H9 (cell line): ENCODE data around the gene CKMT2. TPM values are rescaled to one million over a fixed set of nuclear protein-coding genes. Genes with fewer than 3 reads are reported as not detected.

Experiments used
- DNase-seq: peaks from one replicate; pipeline ENCODE4 v3.0.0-alpha.2; 2017
- H2AFZ ChIP-seq: one replicate; pipeline ENCODE4 v1.6.1; 2013; ENCODE audit warnings: mild to moderate bottlenecking, low read length, control low read depth, moderate library complexity
- H2AK5ac ChIP-seq: 2 replicates; pipeline ENCODE4 v1.6.1; 2013; ENCODE audit warnings: low read length, control low read depth, mixed read lengths; ENCODE audit not compliant: insufficient read length
- H2BK120ac ChIP-seq: one replicate; pipeline ENCODE4 v1.6.1; 2013; ENCODE audit warnings: low read depth, mild to moderate bottlenecking, low read length, control low read depth, inconsistent platforms; ENCODE audit not compliant: poor library complexity, severe bottlenecking
- H2BK12ac ChIP-seq: 2 replicates; pipeline ENCODE4 v1.6.1; 2013; ENCODE audit warnings: low read length, control low read depth, mixed read lengths, low read depth; ENCODE audit not compliant: insufficient read length
- H2BK15ac ChIP-seq: 2 replicates; pipeline ENCODE4 v1.6.1; 2013; ENCODE audit warnings: low read depth, low read length, control low read depth
- H2BK20ac ChIP-seq: one replicate; pipeline ENCODE4 v1.6.1; 2013; ENCODE audit warnings: low read depth, mild to moderate bottlenecking, low read length, control low read depth, inconsistent platforms; ENCODE audit not compliant: poor library complexity, severe bottlenecking
- H2BK5ac ChIP-seq: 2 replicates; pipeline ENCODE4 v1.6.1; 2013; ENCODE audit warnings: low read length, control low read depth, mixed read lengths; ENCODE audit not compliant: insufficient read length
- H3K14ac ChIP-seq: 2 replicates; pipeline ENCODE4 v1.6.1; 2013; ENCODE audit warnings: low read length, control low read depth; ENCODE audit not compliant: insufficient read depth
- H3K18ac ChIP-seq: 2 replicates; pipeline ENCODE4 v1.6.1; 2013; ENCODE audit warnings: low read depth, mild to moderate bottlenecking, mixed read lengths, low read length, control low read depth; ENCODE audit not compliant: insufficient read length
- H3K23ac ChIP-seq: 2 replicates; pipeline ENCODE4 v1.6.1; 2013; ENCODE audit warnings: low read length, control low read depth, mixed read lengths, low read depth; ENCODE audit not compliant: insufficient read length
- H3K23me2 ChIP-seq: 2 replicates; pipeline ENCODE4 v1.6.1; 2013; ENCODE audit warnings: low read depth, mild to moderate bottlenecking, mixed read lengths, low read length, control low read depth; ENCODE audit not compliant: insufficient read length, poor library complexity, severe bottlenecking
- H3K27ac ChIP-seq: 2 replicates; pipeline ENCODE4 v1.5.1; 2013; ENCODE audit warnings: low read length, control low read depth, mixed read lengths, low read depth; ENCODE audit not compliant: insufficient read length
- H3K27me3 ChIP-seq: 2 replicates; pipeline ENCODE4 v1.6.1; 2013; ENCODE audit warnings: low read length, control low read depth, inconsistent platforms; ENCODE audit not compliant: insufficient read depth
- H3K4ac ChIP-seq: 2 replicates; pipeline ENCODE4 v1.6.1; 2013; ENCODE audit warnings: low read depth, mild to moderate bottlenecking, control low read depth, inconsistent platforms, low read length, moderate library complexity
- H3K4me1 ChIP-seq: 2 replicates; pipeline ENCODE4 v1.6.1; 2013; ENCODE audit warnings: low read length, control low read depth, inconsistent platforms; ENCODE audit not compliant: insufficient read depth
- H3K4me2 ChIP-seq: 2 replicates; pipeline ENCODE4 v1.6.1; 2013; ENCODE audit warnings: low read length, control low read depth, mixed read lengths; ENCODE audit not compliant: insufficient read length, insufficient read depth
- H3K56ac ChIP-seq: 2 replicates; pipeline ENCODE4 v1.6.1; 2013; ENCODE audit warnings: low read depth, mild to moderate bottlenecking, mixed read lengths, low read length, control low read depth; ENCODE audit not compliant: insufficient read length
- H3K79me1 ChIP-seq: 2 replicates; pipeline ENCODE4 v1.6.1; 2013; ENCODE audit warnings: low read depth, mild to moderate bottlenecking, moderate library complexity, low read length, control low read depth, inconsistent platforms; ENCODE audit not compliant: insufficient read depth, poor library complexity, severe bottlenecking
- H3K79me2 ChIP-seq: 2 replicates; pipeline ENCODE4 v1.6.1; 2013; ENCODE audit warnings: low read length, control low read depth, inconsistent platforms; ENCODE audit not compliant: insufficient read depth
- H3K9ac ChIP-seq: 2 replicates; pipeline ENCODE4 v1.6.1; 2013; ENCODE audit warnings: low read length, control low read depth, mixed read lengths; ENCODE audit not compliant: insufficient read length; ENCODE audit errors: extremely low read depth
- H3K9me3 ChIP-seq: one replicate; pipeline ENCODE4 v1.6.1; 2013; ENCODE audit warnings: low read depth, low read length, inconsistent platforms; ENCODE audit not compliant: control insufficient read depth
- H3T11ph ChIP-seq: one replicate; pipeline ENCODE4 v1.6.1; 2013; ENCODE audit warnings: mild to moderate bottlenecking, low read length, control low read depth, inconsistent platforms
- H4K20me1 ChIP-seq: one replicate; pipeline ENCODE4 v1.6.1; 2013; ENCODE audit not compliant: control insufficient read depth, insufficient read length, insufficient read depth
- H4K5ac ChIP-seq: 2 replicates; pipeline ENCODE4 v1.6.1; 2013; ENCODE audit warnings: low read depth, mild to moderate bottlenecking, mixed read lengths, low read length, control low read depth; ENCODE audit not compliant: insufficient read length
- H4K8ac ChIP-seq: replicated peaks from 2 replicates; pipeline ENCODE4 v1.6.1; 2013; ENCODE audit warnings: low read length, control low read depth, mixed read lengths, low read depth; ENCODE audit not compliant: insufficient read length
- H4K91ac ChIP-seq: 2 replicates; pipeline ENCODE4 v1.6.1; 2013; ENCODE audit warnings: low read depth, mild to moderate bottlenecking, moderate library complexity, mixed read lengths, low read length, control low read depth; ENCODE audit not compliant: insufficient read length
- H3K27ac Mint-ChIP-seq, 3 experiments: 2 replicates in 2 of 3; 3 replicates in 1 of 3; pipeline ENCODE4 v1.8.0; 2020 to 2021; ENCODE audit warnings: mixed read lengths in 3 of 3, mild to moderate bottlenecking in 1 of 3, moderate library complexity in 1 of 3
- H3K27me3 Mint-ChIP-seq: 2 replicates; pipeline ENCODE4 v1.8.0; 2021; ENCODE audit warnings: low read depth, mild to moderate bottlenecking, moderate library complexity, mixed read lengths
- H3K36me3 Mint-ChIP-seq, 3 experiments: 2 replicates in 2 of 3; 3 replicates in 1 of 3; pipeline ENCODE4 v1.8.0; 2020 to 2021; ENCODE audit warnings: low read depth in 3 of 3, mixed read lengths in 3 of 3; ENCODE audit not compliant: insufficient read depth in 1 of 3
- H3K4me1 Mint-ChIP-seq, 2 experiments: 2 replicates each; pipeline ENCODE4 v1.8.0; 2020; ENCODE audit warnings: mixed read lengths in 2 of 2
- H3K4me3 Mint-ChIP-seq, 2 experiments: 2 replicates in 1 of 2; 3 replicates in 1 of 2; pipeline ENCODE4 v1.8.0; 2020 to 2021; ENCODE audit warnings: mild to moderate bottlenecking in 2 of 2, mixed read lengths in 2 of 2, moderate library complexity in 1 of 2
- H3K9me3 Mint-ChIP-seq, 2 experiments: 2 replicates in 1 of 2; 3 replicates in 1 of 2; pipeline ENCODE4 v1.8.0; 2020; ENCODE audit warnings: mild to moderate bottlenecking in 2 of 2, mixed read lengths in 2 of 2, moderate library complexity in 1 of 2
- WGBS: extraction: QIAGEN DNeasy Blood & Tissue Kit; methylation state at CpG from one replicate; pipeline ENCODE4 v1.1.7; 2013; ENCODE audit warnings: missing lambda C conversion rate, low lambda C conversion rate, mixed read lengths; ENCODE audit not compliant: insufficient read length; ENCODE audit errors: extremely low coverage; 5-methylcytosine and 5-hydroxymethylcytosine counted together
- total RNA-seq: library from RNA; stranded (reverse); gene quantifications from 2 replicates; pipeline ENCODE4 v1.2.1, GENCODE V29; 2021
- TF ChIP-seq, protein P1 (sequence below): fragments of 200-600 bp; sonication (generic); conservative IDR thresholded peaks from 3 replicates; pipeline ENCODE4 v1.8.0; 2021; ENCODE audit warnings: antibody characterized with exemption, mild to moderate bottlenecking

CKMT2 gene
- total RNA-seq, 1 experiment from 2014 or later: 1.8 TPM

GRCh38 chr5:81205058-81205457 lies 28.1 kb upstream of the CKMT2 start:
- no peaks in the 10 kb centered on the region for H3K4me1 Mint-ChIP-seq
- no peak overlapping the region for H4K5ac ChIP-seq
- H3K4ac ChIP-seq: no peak overlapping the region
- no peak overlapping the region for H2AK5ac ChIP-seq
- H3T11ph ChIP-seq: no peak overlapping the region
- no peak overlapping the region for H4K8ac ChIP-seq
- H4K91ac ChIP-seq: no peak overlapping the region
- TF ChIP-seq, protein P1, sequence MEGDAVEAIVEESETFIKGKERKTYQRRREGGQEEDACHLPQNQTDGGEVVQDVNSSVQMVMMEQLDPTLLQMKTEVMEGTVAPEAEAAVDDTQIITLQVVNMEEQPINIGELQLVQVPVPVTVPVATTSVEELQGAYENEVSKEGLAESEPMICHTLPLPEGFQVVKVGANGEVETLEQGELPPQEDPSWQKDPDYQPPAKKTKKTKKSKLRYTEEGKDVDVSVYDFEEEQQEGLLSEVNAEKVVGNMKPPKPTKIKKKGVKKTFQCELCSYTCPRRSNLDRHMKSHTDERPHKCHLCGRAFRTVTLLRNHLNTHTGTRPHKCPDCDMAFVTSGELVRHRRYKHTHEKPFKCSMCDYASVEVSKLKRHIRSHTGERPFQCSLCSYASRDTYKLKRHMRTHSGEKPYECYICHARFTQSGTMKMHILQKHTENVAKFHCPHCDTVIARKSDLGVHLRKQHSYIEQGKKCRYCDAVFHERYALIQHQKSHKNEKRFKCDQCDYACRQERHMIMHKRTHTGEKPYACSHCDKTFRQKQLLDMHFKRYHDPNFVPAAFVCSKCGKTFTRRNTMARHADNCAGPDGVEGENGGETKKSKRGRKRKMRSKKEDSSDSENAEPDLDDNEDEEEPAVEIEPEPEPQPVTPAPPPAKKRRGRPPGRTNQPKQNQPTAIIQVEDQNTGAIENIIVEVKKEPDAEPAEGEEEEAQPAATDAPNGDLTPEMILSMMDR: 0 out of 3 replicates have a peak, but pooled peaks have one; percentile 36
- H3K9me3 Mint-ChIP-seq: no peaks in the 10 kb centered on the region
- no peak overlapping the region for H2BK12ac ChIP-seq
- no peak overlapping the region for H2BK5ac ChIP-seq
- no peak overlapping the region for H3K27ac Mint-ChIP-seq
- no peaks in the 10 kb centered on the region for H3K4me1 ChIP-seq
- H3K23me2 ChIP-seq: no peaks in the 10 kb centered on the region
- no peak overlapping the region for H3K4me2 ChIP-seq
- no peaks in the 10 kb centered on the region for H3K79me1 ChIP-seq
- no peak overlapping the region for H2BK20ac ChIP-seq
- DNase-seq: no peak
- no peak overlapping the region for H2AFZ ChIP-seq
- no peak overlapping the region for H3K56ac ChIP-seq
- H2BK15ac ChIP-seq: no peak overlapping the region
- no peaks in the 10 kb centered on the region for H3K27me3 ChIP-seq
- no peak overlapping the region for H3K14ac ChIP-seq
- H3K23ac ChIP-seq: no peak overlapping the region
- H2BK120ac ChIP-seq: no peak overlapping the region
- no peak overlapping the region for H3K27ac ChIP-seq
- no CpG with 5 or more reads among the region's 4 CpGs for WGBS
- no peak overlapping the region for H3K4me3 Mint-ChIP-seq
- H3K36me3 Mint-ChIP-seq: peaks cover 0 to 4% (median 0%) of the 10 kb centered on the region in 3 experiments; a peak in 1 of 7 replicates
- no peaks in the 10 kb centered on the region for H3K27me3 Mint-ChIP-seq
- H3K18ac ChIP-seq: no peak overlapping the region
- no peak overlapping the region for H3K9ac ChIP-seq
- no peaks in the 10 kb centered on the region for H3K79me2 ChIP-seq
- no peaks in the 10 kb centered on the region for H4K20me1 ChIP-seq
- no peaks in the 10 kb centered on the region for H3K9me3 ChIP-seq
